Measurements from ENCODE around the gene PRKCE. TPM values are rescaled to one million over a fixed set of nuclear protein-coding genes. Genes with fewer than 3 reads are reported as not detected.

Gene PRKCE
- total RNA-seq, 1 experiment from 2014 or later: 1.3 TPM

- no peak overlapping the region for H4K8ac ChIP-seq (replicated peaks; ENCODE audit: insufficient read length, low read depth, low read length)
- no peak overlapping the region for H2AFZ ChIP-seq (ENCODE audit: low read length)
- H2BK20ac ChIP-seq (ENCODE audit: low read depth, low read length, poor library complexity, severe bottlenecking): no peak overlapping the region
- DNase-seq: no peak
- H3K9me3 Mint-ChIP-seq: peaks cover 5 to 16% of the 10 kb centered on the region in 2 experiments; a peak in 3 of 5 replicates
- H3K14ac ChIP-seq (ENCODE audit: insufficient read depth, low read length): no peak overlapping the region
- no peaks in the 10 kb centered on the region; the same call in 1 of the 2 replicates for H3K27me3 Mint-ChIP-seq (ENCODE audit: low read depth)
- no peak overlapping the region for H3K56ac ChIP-seq (ENCODE audit: insufficient read length, low read depth, low read length)
- H4K5ac ChIP-seq (ENCODE audit: insufficient read length, low read depth, low read length): no peak overlapping the region
- no peak overlapping the region for H4K91ac ChIP-seq (ENCODE audit: insufficient read length, low read depth, low read length)
- peaks cover 15% of the 10 kb centered on the region in 2 experiments for H3K4me1 Mint-ChIP-seq
- no peak overlapping the region for H2BK120ac ChIP-seq (ENCODE audit: low read depth, low read length, poor library complexity, severe bottlenecking)
- no peaks in the 10 kb centered on the region for H4K20me1 ChIP-seq (ENCODE audit: control insufficient read depth, insufficient read depth, insufficient read length)
- H3K27ac ChIP-seq (ENCODE audit: insufficient read length, low read depth, low read length): no peak overlapping the region
- H3K4me3 Mint-ChIP-seq: no peak overlapping the region
- H3K36me3 Mint-ChIP-seq (ENCODE audit: insufficient read depth in 1 of 3, low read depth in 3 of 3): peaks cover 1 to 5% (median 3%) of the 10 kb centered on the region in 3 experiments; a peak in 3 of 7 replicates
- no peak for TF ChIP-seq CTCF (conservative IDR thresholded peaks at IDR 0.05)
- H3K9me3 ChIP-seq (ENCODE audit: control insufficient read depth, low read depth, low read length): no peaks in the 10 kb centered on the region
- no peaks in the 10 kb centered on the region for H3K23me2 ChIP-seq (ENCODE audit: insufficient read length, low read depth, low read length, poor library complexity, severe bottlenecking)
- H3K4me2 ChIP-seq (ENCODE audit: insufficient read depth, insufficient read length, low read length): no peak overlapping the region
- H3K27me3 ChIP-seq (ENCODE audit: insufficient read depth, low read length): no peaks in the 10 kb centered on the region
- H3K79me2 ChIP-seq (ENCODE audit: insufficient read depth, low read length): no peaks in the 10 kb centered on the region
- no peak overlapping the region for H3K27ac Mint-ChIP-seq
- no peaks in the 10 kb centered on the region for H3K79me1 ChIP-seq (ENCODE audit: insufficient read depth, low read depth, low read length, poor library complexity, severe bottlenecking)
- H2BK12ac ChIP-seq (ENCODE audit: insufficient read length, low read depth, low read length): no peak overlapping the region
- H3K9ac ChIP-seq (ENCODE audit: extremely low read depth, insufficient read length, low read length): no peak overlapping the region
- H3T11ph ChIP-seq (ENCODE audit: low read length): no peak overlapping the region
- WGBS (ENCODE audit: extremely low coverage, insufficient read length, low lambda C conversion rate): no CpG with 5 or more reads among the region's 3 CpGs
- no peak overlapping the region for H2AK5ac ChIP-seq (ENCODE audit: insufficient read length, low read length)
- H3K4ac ChIP-seq (ENCODE audit: low read depth, low read length): no peak overlapping the region
- no peak overlapping the region for H3K18ac ChIP-seq (ENCODE audit: insufficient read length, low read depth, low read length)
- H2BK5ac ChIP-seq (ENCODE audit: insufficient read length, low read length): no peak overlapping the region
- no peak overlapping the region for H3K23ac ChIP-seq (ENCODE audit: insufficient read length, low read depth, low read length)
- peaks cover 2% of the 10 kb centered on the region; the same call in 1 of the 2 replicates for H3K4me1 ChIP-seq (ENCODE audit: insufficient read depth, low read length)
- H2BK15ac ChIP-seq (ENCODE audit: low read depth, low read length): no peak overlapping the region
Observed at GRCh38 chr2:46094689-46095088, 443.2 kb downstream of the PRKCE start.
